MCF 10A (cell line): Measurements from ENCODE around the gene KIAA2012. TPM values are rescaled to one million over a fixed set of nuclear protein-coding genes. Genes with fewer than 3 reads are reported as not detected.

Experiments
- BruUV-seq: library from RNA; stranded (reverse); fragments of 400-500 nt; replicated peaks from 2 replicates; lab custom pipeline; 2021; lab: Mats Ljungman, UMichigan
- CTCF ChIA-PET: fragments of 300-600 bp; sonication (Branson Sonifier 250); formaldehyde crosslinking; extraction: SDS; loops from one replicate; lab custom pipeline; 2021; ENCODE audit warnings: antibody characterized with exemption, inconsistent platforms; lab: Yijun Ruan, JAX
- POLR2A ChIA-PET: fragments of 300-600, 350-650 bp; sonication (Branson Sonifier 250); formaldehyde crosslinking; extraction: SDS; loops from one replicate; lab custom pipeline; 2020; ENCODE audit warnings: antibody characterized with exemption, inconsistent platforms; lab: Yijun Ruan, JAX
- DNase-seq: peaks from one replicate; pipeline ENCODE4 v3.0.0-alpha.2; 2018; ENCODE audit not compliant: unreplicated experiment
- H3K27ac Mint-ChIP-seq: one replicate; pipeline ENCODE4 v1.8.0; 2022; ENCODE audit warnings: mild to moderate bottlenecking, low read depth, mixed read lengths; ENCODE audit not compliant: unreplicated experiment
- H3K27me3 Mint-ChIP-seq: one replicate; pipeline ENCODE4 v1.8.0; 2022; ENCODE audit warnings: mixed read lengths; ENCODE audit not compliant: insufficient read depth, unreplicated experiment
- H3K36me3 Mint-ChIP-seq: one replicate; pipeline ENCODE4 v1.8.0; 2022; ENCODE audit warnings: mild to moderate bottlenecking, moderate library complexity, mixed read lengths; ENCODE audit not compliant: insufficient read depth, unreplicated experiment
- H3K4me1 Mint-ChIP-seq: one replicate; pipeline ENCODE4 v1.8.0; 2022; ENCODE audit warnings: mixed read lengths; ENCODE audit not compliant: insufficient read depth, unreplicated experiment
- H3K4me3 Mint-ChIP-seq: one replicate; pipeline ENCODE4 v1.8.0; 2022; ENCODE audit warnings: mild to moderate bottlenecking, moderate library complexity, mixed read lengths; ENCODE audit not compliant: unreplicated experiment
- H3K9me3 Mint-ChIP-seq: one replicate; pipeline ENCODE4 v1.8.0; 2022; ENCODE audit warnings: mixed read lengths; ENCODE audit not compliant: unreplicated experiment
- CTCF ChIP-seq: fragments of 200-600 bp; IDR thresholded peaks from one replicate; pipeline ENCODE4 v1.8.0; 2022; ENCODE audit warnings: antibody characterized with exemption, mild to moderate bottlenecking; ENCODE audit not compliant: unreplicated experiment
- intact Hi-C: fragments of 100-400 bp; cut with micrococcal nuclease; formaldehyde crosslinking; loops from 2 replicates; pipeline ENCODE4 v1.14.1; 2022
- total RNA-seq: library from RNA; stranded (reverse); gene quantifications from 2 replicates; pipeline ENCODE4 v1.2.3, GENCODE V29; 2022

Gene KIAA2012
- total RNA-seq, 1 experiment from 2014 or later, result not detected

GRCh38 chr2:202249521-202250253 lies 176.6 kb downstream of the KIAA2012 start:
- peak; percentile 82 for DNase-seq
- H3K9me3 Mint-ChIP-seq, result no peaks in the 10 kb centered on the region
- CTCF ChIA-PET, result interaction anchor here (1.6 kb wide), 1 partner anchor 12 kb away, joined by 6 read pairs; the partner anchor contains the start of gene SUMO1
- no peaks in the 10 kb centered on the region for H3K27me3 Mint-ChIP-seq
- POLR2A ChIA-PET, result interaction anchor here (0.6 to 4.4 kb wide), 7 partner anchors 12 to 457 kb away, joined by 3 to 48 read pairs (median 3); partner anchors contain the start of genes NOP58 and SUMO1
- peak overlapping the region; percentile 98 for H3K27ac Mint-ChIP-seq
- TF ChIP-seq CTCF, result no peak
- peaks cover 8% of the 10 kb centered on the region for H3K4me1 Mint-ChIP-seq
- peak overlapping the region; percentile 72 for H3K4me3 Mint-ChIP-seq
- no peaks in the 10 kb centered on the region for H3K36me3 Mint-ChIP-seq
- intact Hi-C loops, result loop anchor here (1.0 kb wide), 1 partner anchor 17 kb away; no protein-coding TSS in a partner anchor
- BruUV-seq, result TSS peak; percentile 96

DNA sequence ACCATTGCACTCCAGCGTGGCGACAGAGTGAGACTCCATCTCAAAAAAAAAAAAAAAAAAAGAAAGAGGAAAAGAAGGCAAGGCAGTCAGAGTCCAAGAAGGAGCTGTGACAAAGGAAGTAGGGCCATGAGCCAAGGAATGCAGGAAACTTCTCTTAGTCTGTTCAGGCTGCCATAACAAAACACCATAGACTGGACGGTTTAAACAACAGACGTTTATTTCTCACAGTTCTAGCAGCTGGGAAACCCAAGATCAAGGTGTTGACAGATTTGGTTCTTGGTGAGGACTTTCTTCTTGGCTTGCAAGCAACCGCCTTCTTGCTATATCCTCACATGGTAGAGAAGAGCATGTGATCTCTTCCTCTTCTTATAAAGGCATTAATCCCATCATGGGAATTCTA lies 178.4 kb downstream of the KIAA2012 start:
- H3K4me3 Mint-ChIP-seq, result no peak overlapping the region
- H3K27ac Mint-ChIP-seq, result no peak overlapping the region
- BruUV-seq, result no TSS peak
- no peaks in the 10 kb centered on the region for H3K27me3 Mint-ChIP-seq
- ChIA-PET CTCF (interaction anchor here (0.6 kb wide), 2 partner anchors 15 to 143 kb away, joined by 3 read pairs; no protein-coding TSS in a partner anchor), POLR2A (interaction anchor here (4.4 kb wide), 1 partner anchor 14 kb away, joined by 48 read pairs; the partner anchor contains the start of gene SUMO1)
- H3K4me1 Mint-ChIP-seq, result peaks cover 8% of the 10 kb centered on the region
- H3K9me3 Mint-ChIP-seq, result no peaks in the 10 kb centered on the region
- intact Hi-C loops, result no loop called here
- H3K36me3 Mint-ChIP-seq, result no peaks in the 10 kb centered on the region
- DNase-seq, result no peak
- TF ChIP-seq CTCF, result no peak

Other genes with a start within 250 kb of the KIAA2012 start
- gene FZD7, start 39.4 kb upstream of the KIAA2012 start, total RNA-seq, result 1.1 and 1.8 TPM in 2 replicates
- gene SUMO1, start 165.3 kb downstream of the KIAA2012 start, total RNA-seq, result 67.9 and 71.9 TPM in 2 replicates
- 212 and 231 TPM in 2 replicates for gene NOP58, start 192.5 kb downstream of the KIAA2012 start, total RNA-seq